WTC11 (cell line): ENCODE results near the gene CHTF18. TPM values are rescaled to one million over a fixed set of nuclear protein-coding genes. Genes with fewer than 3 reads are reported as not detected.

Experiments used
- ATAC-seq: fragments of 200-7000 bp; cut with Tn5 transposase; 2 replicates; pipeline ENCODE4 v1.10.0; 2021; ENCODE audit warnings: mild to moderate bottlenecking, moderate library complexity
- CTCF ChIA-PET: fragments of 300-600 bp; sonication (Branson Sonifier 250); formaldehyde crosslinking; loops from one replicate; lab custom pipeline; 2021; ENCODE audit warnings: antibody characterized with exemption; lab: Charles Lee
- POLR2A ChIA-PET: fragments of 350-600 bp; sonication (Branson Sonifier 250); formaldehyde crosslinking; loops from one replicate; lab custom pipeline; 2021; ENCODE audit warnings: antibody characterized with exemption; lab: Charles Lee
- DNase-seq: peaks from one replicate; pipeline ENCODE4 v3.0.0; 2021; ENCODE audit warnings: low spot score
- H3K27ac Mint-ChIP-seq: 2 replicates; pipeline ENCODE4 v1.8.0; 2021; ENCODE audit warnings: mixed read lengths
- H3K27me3 Mint-ChIP-seq: 2 replicates; pipeline ENCODE4 v1.8.0; 2021; ENCODE audit warnings: low read depth, mild to moderate bottlenecking, moderate library complexity, mixed read lengths
- H3K36me3 Mint-ChIP-seq: 2 replicates; pipeline ENCODE4 v1.8.0; 2021; ENCODE audit warnings: mixed read lengths
- H3K4me1 Mint-ChIP-seq: 2 replicates; pipeline ENCODE4 v1.8.0; 2022; ENCODE audit warnings: mixed read lengths
- H3K4me3 Mint-ChIP-seq: 2 replicates; pipeline ENCODE4 v1.8.0; 2021; ENCODE audit warnings: mild to moderate bottlenecking, moderate library complexity, mixed read lengths
- H3K9me3 Mint-ChIP-seq: 2 replicates; pipeline ENCODE4 v1.8.0; 2021; ENCODE audit warnings: mixed read lengths
- ELF4 ChIP-seq: sonication (generic); formaldehyde crosslinking; IDR thresholded peaks from 2 replicates; pipeline ENCODE4 v1.8.1; 2022; ENCODE audit warnings: low read depth, mild to moderate bottlenecking, moderate library complexity, missing genetic modification reagents
- ETV6 ChIP-seq: sonication (generic); formaldehyde crosslinking; IDR thresholded peaks from 2 replicates; pipeline ENCODE4 v1.8.1; 2022; ENCODE audit warnings: mild to moderate bottlenecking, missing genetic modification reagents
- FOXP1 ChIP-seq: sonication (generic); formaldehyde crosslinking; IDR thresholded peaks from 2 replicates; pipeline ENCODE4 v1.8.0; 2022; ENCODE audit warnings: missing genetic modification reagents, mild to moderate bottlenecking, moderate library complexity, borderline replicate concordance
- NFATC4 ChIP-seq: fragments of 250-450 bp; sonication (Bioruptor Pico); IDR thresholded peaks from 2 replicates; pipeline ENCODE4 v1.9.0; 2021; ENCODE audit warnings: mild to moderate bottlenecking
- PRRX2 ChIP-seq: fragments of 250-450 bp; sonication (Bioruptor Pico); IDR thresholded peaks from 2 replicates; pipeline ENCODE4 v1.8.0; 2021; ENCODE audit warnings: mild to moderate bottlenecking
- total RNA-seq: library from RNA; stranded (reverse); gene quantifications from 3 replicates; pipeline ENCODE4 v1.2.3, GENCODE V29; 2021
- TF ChIP-seq, protein P1 (sequence below): fragments of 250-450 bp; sonication (Bioruptor Pico); IDR thresholded peaks from 2 replicates; pipeline ENCODE4 v1.9.0; 2021; ENCODE audit warnings: mild to moderate bottlenecking
- TF ChIP-seq, protein P2 (sequence below): fragments of 250-450 bp; sonication (Bioruptor Pico); IDR thresholded peaks from 2 replicates; pipeline ENCODE4 v1.9.0; 2021; ENCODE audit warnings: mild to moderate bottlenecking
- TF ChIP-seq, protein P3 (sequence below): sonication (generic); formaldehyde crosslinking; IDR thresholded peaks from 2 replicates; pipeline ENCODE4 v1.8.0; 2022; ENCODE audit warnings: mild to moderate bottlenecking, missing genetic modification reagents
- TF ChIP-seq, protein P4 (sequence below): sonication (generic); formaldehyde crosslinking; IDR thresholded peaks from 2 replicates; pipeline ENCODE4 v1.8.1; 2023; ENCODE audit warnings: mild to moderate bottlenecking, missing genetic modification reagents, borderline replicate concordance
- TF ChIP-seq, protein P5 (sequence below): sonication (generic); formaldehyde crosslinking; IDR thresholded peaks from 2 replicates; pipeline ENCODE4 v1.8.1; 2023; ENCODE audit warnings: mild to moderate bottlenecking, missing genetic modification reagents, moderate library complexity
- TF ChIP-seq, protein P6 (sequence below): sonication (generic); formaldehyde crosslinking; IDR thresholded peaks from 2 replicates; pipeline ENCODE4 v1.8.1; 2022; ENCODE audit warnings: mild to moderate bottlenecking, moderate library complexity, missing genetic modification reagents
- TF ChIP-seq, protein P7 (sequence below): sonication (generic); formaldehyde crosslinking; IDR thresholded peaks from 2 replicates; pipeline ENCODE4 v1.8.0; 2023; ENCODE audit warnings: mild to moderate bottlenecking, missing genetic modification reagents
- TF ChIP-seq, protein P8 (sequence below): sonication (generic); formaldehyde crosslinking; IDR thresholded peaks from 2 replicates; pipeline ENCODE4 v1.8.1; 2022; ENCODE audit warnings: low read depth, missing genetic modification reagents, borderline replicate concordance

CHTF18 gene
- total RNA-seq, 1 experiment from 2014 or later, result 183 TPM

DNA sequence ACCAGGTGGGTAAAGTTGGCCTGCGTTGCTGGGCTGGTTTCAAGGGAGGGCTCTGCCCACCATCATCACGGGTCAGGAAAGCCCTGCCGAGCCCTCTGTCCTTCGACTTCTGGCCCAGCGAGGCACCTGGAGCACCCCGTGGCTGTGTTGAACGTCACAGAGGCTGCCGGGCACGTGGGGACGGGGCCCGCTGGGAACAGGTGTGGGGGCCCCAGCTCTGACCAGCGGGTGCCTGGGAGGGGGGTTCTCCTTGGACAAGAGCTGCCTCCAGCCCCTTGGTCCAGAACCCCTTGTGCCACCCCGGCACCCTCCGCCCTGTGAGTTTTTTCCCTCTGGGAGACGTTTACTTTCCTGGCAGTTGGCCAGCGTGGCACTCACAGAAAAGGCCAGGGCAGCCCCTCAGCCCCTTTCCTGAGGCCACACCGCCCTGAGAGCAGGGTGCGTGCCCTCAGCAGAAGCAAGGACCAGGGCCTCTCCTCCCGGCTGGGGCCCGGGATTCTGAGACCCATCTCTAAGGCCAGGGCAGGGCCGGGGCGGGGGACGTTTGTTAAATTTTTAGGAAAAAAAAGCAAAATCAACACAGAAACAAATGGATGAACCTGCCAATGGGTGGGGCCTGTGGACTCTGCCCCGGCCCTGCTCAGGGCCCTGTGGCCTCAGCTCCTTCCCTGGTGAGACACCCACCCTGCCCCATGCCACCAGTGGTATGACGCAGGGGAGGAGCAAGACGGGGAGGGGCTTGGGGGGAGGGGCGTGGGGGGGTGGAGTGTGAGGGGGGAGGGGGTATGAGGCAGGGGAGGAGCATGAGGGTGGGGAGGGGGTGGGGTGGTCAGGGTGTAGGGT, 43.4 kb downstream of the CHTF18 start (continued):
- TF ChIP-seq, protein P1, sequence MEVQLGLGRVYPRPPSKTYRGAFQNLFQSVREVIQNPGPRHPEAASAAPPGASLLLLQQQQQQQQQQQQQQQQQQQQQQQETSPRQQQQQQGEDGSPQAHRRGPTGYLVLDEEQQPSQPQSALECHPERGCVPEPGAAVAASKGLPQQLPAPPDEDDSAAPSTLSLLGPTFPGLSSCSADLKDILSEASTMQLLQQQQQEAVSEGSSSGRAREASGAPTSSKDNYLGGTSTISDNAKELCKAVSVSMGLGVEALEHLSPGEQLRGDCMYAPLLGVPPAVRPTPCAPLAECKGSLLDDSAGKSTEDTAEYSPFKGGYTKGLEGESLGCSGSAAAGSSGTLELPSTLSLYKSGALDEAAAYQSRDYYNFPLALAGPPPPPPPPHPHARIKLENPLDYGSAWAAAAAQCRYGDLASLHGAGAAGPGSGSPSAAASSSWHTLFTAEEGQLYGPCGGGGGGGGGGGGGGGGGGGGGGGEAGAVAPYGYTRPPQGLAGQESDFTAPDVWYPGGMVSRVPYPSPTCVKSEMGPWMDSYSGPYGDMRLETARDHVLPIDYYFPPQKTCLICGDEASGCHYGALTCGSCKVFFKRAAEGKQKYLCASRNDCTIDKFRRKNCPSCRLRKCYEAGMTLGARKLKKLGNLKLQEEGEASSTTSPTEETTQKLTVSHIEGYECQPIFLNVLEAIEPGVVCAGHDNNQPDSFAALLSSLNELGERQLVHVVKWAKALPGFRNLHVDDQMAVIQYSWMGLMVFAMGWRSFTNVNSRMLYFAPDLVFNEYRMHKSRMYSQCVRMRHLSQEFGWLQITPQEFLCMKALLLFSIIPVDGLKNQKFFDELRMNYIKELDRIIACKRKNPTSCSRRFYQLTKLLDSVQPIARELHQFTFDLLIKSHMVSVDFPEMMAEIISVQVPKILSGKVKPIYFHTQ (CRISPR knock-in tag), result no peak
- TF ChIP-seq, protein P2, sequence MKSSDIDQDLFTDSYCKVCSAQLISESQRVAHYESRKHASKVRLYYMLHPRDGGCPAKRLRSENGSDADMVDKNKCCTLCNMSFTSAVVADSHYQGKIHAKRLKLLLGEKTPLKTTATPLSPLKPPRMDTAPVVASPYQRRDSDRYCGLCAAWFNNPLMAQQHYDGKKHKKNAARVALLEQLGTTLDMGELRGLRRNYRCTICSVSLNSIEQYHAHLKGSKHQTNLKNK (CRISPR knock-in tag), result no peak
- no peak for TF ChIP-seq ETV6 (CRISPR knock-in tag)
- TF ChIP-seq, protein P3, sequence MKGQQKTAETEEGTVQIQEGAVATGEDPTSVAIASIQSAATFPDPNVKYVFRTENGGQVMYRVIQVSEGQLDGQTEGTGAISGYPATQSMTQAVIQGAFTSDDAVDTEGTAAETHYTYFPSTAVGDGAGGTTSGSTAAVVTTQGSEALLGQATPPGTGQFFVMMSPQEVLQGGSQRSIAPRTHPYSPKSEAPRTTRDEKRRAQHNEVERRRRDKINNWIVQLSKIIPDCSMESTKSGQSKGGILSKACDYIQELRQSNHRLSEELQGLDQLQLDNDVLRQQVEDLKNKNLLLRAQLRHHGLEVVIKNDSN (CRISPR knock-in tag), result no peak

DNA sequence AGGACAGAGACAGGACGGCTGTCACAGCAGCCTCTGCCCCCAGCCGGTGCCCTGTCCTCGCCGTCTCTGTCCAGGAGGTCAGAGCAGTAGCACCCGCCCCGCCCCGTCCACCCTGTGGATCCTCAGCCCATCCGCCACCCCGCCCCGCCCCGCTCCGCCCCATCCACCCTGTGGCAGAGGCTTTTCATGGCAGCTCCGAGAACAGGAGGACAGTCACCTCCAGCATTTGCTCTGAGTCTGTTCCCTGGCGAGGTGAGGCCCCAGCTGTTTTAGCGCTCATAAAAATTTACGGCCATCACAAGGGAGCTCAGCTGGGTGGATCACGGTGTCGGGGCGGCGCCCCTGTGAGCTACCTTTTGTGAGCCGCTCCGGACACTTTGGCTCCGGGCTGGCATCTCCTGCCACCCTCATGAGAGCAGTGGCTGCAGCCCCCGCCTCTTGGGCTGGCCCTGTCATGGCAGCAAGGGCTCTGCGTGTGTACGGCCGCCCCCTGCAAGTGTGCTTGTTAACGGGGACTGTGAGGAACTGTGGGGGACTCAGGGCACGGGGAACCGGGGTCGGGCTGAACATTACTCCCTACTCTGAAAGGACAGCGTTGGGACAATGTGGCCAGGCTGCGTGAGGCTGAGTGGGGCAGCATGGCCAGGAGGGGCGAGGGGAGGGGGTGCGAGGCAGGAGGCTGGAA, 44.4 kb downstream of the CHTF18 start:
- POLR2A ChIA-PET, result no interaction called here
- ATAC-seq, result no peak
- DNase-seq, result no peak
- peaks cover 11% of the 10 kb centered on the region for H3K27me3 Mint-ChIP-seq
- TF ChIP-seq, protein P4, sequence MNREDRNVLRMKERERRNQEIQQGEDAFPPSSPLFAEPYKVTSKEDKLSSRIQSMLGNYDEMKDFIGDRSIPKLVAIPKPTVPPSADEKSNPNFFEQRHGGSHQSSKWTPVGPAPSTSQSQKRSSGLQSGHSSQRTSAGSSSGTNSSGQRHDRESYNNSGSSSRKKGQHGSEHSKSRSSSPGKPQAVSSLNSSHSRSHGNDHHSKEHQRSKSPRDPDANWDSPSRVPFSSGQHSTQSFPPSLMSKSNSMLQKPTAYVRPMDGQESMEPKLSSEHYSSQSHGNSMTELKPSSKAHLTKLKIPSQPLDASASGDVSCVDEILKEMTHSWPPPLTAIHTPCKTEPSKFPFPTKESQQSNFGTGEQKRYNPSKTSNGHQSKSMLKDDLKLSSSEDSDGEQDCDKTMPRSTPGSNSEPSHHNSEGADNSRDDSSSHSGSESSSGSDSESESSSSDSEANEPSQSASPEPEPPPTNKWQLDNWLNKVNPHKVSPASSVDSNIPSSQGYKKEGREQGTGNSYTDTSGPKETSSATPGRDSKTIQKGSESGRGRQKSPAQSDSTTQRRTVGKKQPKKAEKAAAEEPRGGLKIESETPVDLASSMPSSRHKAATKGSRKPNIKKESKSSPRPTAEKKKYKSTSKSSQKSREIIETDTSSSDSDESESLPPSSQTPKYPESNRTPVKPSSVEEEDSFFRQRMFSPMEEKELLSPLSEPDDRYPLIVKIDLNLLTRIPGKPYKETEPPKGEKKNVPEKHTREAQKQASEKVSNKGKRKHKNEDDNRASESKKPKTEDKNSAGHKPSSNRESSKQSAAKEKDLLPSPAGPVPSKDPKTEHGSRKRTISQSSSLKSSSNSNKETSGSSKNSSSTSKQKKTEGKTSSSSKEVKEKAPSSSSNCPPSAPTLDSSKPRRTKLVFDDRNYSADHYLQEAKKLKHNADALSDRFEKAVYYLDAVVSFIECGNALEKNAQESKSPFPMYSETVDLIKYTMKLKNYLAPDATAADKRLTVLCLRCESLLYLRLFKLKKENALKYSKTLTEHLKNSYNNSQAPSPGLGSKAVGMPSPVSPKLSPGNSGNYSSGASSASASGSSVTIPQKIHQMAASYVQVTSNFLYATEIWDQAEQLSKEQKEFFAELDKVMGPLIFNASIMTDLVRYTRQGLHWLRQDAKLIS (CRISPR knock-in tag), result no peak
- TF ChIP-seq ELF4 (CRISPR knock-in tag) (no peak), FOXP1 (CRISPR knock-in tag) (no peak), PRRX2 (CRISPR knock-in tag) (no peak), NFATC4 (no peak)
- TF ChIP-seq, protein P5, sequence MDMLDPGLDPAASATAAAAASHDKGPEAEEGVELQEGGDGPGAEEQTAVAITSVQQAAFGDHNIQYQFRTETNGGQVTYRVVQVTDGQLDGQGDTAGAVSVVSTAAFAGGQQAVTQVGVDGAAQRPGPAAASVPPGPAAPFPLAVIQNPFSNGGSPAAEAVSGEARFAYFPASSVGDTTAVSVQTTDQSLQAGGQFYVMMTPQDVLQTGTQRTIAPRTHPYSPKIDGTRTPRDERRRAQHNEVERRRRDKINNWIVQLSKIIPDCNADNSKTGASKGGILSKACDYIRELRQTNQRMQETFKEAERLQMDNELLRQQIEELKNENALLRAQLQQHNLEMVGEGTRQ (CRISPR knock-in tag), result no peak
- TF ChIP-seq, protein P6, sequence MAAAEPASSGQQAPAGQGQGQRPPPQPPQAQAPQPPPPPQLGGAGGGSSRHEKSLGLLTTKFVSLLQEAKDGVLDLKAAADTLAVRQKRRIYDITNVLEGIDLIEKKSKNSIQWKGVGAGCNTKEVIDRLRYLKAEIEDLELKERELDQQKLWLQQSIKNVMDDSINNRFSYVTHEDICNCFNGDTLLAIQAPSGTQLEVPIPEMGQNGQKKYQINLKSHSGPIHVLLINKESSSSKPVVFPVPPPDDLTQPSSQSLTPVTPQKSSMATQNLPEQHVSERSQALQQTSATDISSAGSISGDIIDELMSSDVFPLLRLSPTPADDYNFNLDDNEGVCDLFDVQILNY (CRISPR knock-in tag), result no peak
- TF ChIP-seq, protein P7, sequence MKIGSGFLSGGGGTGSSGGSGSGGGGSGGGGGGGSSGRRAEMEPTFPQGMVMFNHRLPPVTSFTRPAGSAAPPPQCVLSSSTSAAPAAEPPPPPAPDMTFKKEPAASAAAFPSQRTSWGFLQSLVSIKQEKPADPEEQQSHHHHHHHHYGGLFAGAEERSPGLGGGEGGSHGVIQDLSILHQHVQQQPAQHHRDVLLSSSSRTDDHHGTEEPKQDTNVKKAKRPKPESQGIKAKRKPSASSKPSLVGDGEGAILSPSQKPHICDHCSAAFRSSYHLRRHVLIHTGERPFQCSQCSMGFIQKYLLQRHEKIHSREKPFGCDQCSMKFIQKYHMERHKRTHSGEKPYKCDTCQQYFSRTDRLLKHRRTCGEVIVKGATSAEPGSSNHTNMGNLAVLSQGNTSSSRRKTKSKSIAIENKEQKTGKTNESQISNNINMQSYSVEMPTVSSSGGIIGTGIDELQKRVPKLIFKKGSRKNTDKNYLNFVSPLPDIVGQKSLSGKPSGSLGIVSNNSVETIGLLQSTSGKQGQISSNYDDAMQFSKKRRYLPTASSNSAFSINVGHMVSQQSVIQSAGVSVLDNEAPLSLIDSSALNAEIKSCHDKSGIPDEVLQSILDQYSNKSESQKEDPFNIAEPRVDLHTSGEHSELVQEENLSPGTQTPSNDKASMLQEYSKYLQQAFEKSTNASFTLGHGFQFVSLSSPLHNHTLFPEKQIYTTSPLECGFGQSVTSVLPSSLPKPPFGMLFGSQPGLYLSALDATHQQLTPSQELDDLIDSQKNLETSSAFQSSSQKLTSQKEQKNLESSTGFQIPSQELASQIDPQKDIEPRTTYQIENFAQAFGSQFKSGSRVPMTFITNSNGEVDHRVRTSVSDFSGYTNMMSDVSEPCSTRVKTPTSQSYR (CRISPR knock-in tag), result no peak
- TF ChIP-seq, protein P8, sequence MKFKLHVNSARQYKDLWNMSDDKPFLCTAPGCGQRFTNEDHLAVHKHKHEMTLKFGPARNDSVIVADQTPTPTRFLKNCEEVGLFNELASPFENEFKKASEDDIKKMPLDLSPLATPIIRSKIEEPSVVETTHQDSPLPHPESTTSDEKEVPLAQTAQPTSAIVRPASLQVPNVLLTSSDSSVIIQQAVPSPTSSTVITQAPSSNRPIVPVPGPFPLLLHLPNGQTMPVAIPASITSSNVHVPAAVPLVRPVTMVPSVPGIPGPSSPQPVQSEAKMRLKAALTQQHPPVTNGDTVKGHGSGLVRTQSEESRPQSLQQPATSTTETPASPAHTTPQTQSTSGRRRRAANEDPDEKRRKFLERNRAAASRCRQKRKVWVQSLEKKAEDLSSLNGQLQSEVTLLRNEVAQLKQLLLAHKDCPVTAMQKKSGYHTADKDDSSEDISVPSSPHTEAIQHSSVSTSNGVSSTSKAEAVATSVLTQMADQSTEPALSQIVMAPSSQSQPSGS (CRISPR knock-in tag), result no peak
- no peaks in the 10 kb centered on the region for H3K4me1 Mint-ChIP-seq
- H3K36me3 Mint-ChIP-seq, result peaks cover 9% of the 10 kb centered on the region
- no peak overlapping the region for H3K4me3 Mint-ChIP-seq
- CTCF ChIA-PET, result no interaction called here
- H3K9me3 Mint-ChIP-seq, result peaks cover 17% of the 10 kb centered on the region
- H3K27ac Mint-ChIP-seq, result no peak overlapping the region
